Adrenal gland (tissue), 5 donors: ENCODE results near the gene C11orf58.

Experiments used
- CTCF ChIP-seq, 6 experiments: fragments of 450-650 bp in 4 of 6; fragments of 200-600 bp in 2 of 6; sonication (generic) in 1 of 6; IDR thresholded peaks; 1 replicate in 5 of 6; 2 replicates in 1 of 6; pipeline versions ENCODE4 v1.5.1 to v1.8.0; 2016 to 2021; ENCODE audit warnings: antibody characterized with exemption in 6 of 6, mild to moderate bottlenecking in 2 of 6, moderate library complexity in 1 of 6
- POLR2A ChIP-seq, 2 donors: fragments of 450-650 bp; IDR thresholded peaks; one replicate each; pipeline ENCODE4 v1.6.1; 2017; ENCODE audit warnings: antibody characterized with exemption in 2 of 2, mild to moderate bottlenecking in 2 of 2, moderate library complexity in 1 of 2
- donor health status: DM: no; HTN: no; CAD: no.

GRCh38 chr11:16745950-16746605 is 7.6 kb downstream of the C11orf58 start:
- no peak for TF ChIP-seq POLR2A (IDR thresholded peaks at IDR 0.05)
- TF ChIP-seq CTCF (IDR thresholded peaks at IDR 0.05) = no peak
